Measurements from ENCODE around the gene DDIT3.

- TF ChIP-seq EZH2phosphoT487 (IDR thresholded peaks at IDR 0.05; ENCODE audit: borderline replicate concordance, low read depth, low read length) (no peak), CTCF (conservative IDR thresholded peaks at IDR 0.05; ENCODE audit: low read length) (no peak)
Observed at GRCh38 chr12:57515934-57516541, 4.3 kb downstream of the DDIT3 start.
